NCI-H345 treated with DMSO at 0.1 percent for 48 hours (cell line): ENCODE data around the gene MADD.

Experiments used
- DNase-seq: peaks from one replicate; lab custom pipeline; 2025; ENCODE audit not compliant: unreplicated experiment; lab: John Stamatoyannopoulos, UW

MADD gene

GRCh38 chr11:47269829-47270305, at the start of gene MADD:
MADD (plus strand) TSS chr11:47270133.
- DNase-seq: peak; percentile 85

- no peak for DNase-seq
These were observed 49.5 kb upstream of the MADD start for GRCh38 chr11:47220401-47220821.

DNA sequence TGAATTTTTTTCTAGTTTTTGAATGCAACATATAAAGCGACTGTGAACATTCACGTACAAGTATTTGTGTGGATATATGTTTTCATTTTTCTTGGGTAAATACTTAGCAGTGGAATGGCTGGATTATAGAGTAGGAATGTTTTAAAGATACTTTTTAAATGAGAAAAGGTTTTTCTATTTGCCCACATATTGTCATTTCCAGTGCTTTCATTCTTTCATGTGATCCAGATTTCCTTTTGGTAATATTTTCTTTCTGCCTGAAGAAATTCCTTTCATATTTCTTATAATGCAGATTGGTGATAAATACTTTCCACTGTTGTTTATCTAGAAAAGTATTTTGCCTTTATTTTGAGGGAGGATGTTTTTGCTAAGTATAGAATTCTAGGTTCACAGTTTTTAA, 47.2 kb upstream of the MADD start:
- DNase-seq: no peak

DNA sequence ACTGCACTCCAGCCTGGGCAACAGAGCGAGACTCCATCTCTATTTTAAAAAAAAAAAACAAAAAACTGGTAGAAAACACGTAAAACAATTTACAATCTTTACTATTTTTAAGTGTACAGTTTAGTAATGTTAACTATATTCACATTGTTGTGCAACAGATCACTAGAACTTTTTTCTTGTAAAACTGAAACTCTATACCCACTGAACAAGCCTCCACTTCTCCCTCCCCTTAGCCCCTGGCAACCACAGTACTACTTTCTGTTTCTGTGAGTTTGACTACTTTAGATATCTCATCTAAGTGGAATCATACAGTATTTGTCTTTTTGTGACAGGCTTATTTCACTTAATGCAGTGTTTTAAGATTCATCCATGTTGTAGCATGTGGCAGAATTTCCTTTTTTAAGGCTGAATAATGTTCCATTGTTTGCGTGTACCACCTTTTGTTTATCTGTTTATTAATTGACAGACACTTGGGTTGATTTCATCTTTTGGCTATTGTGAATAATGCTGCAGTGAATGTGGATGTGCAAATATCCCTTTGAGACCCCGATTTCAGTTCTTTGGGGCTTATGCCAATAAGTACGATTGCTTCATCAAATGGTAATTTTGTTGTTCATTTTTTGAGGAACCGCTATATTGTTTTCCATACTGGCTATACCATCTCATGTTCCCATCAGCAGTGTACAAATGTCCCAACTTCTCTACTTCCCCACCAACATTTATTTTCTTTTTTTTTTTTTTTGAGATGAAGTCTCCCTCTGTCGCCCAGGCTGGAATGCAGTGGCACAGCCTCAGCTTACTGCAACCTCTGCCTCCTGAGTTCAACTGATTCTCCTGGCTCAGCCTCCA, 44.2 kb upstream of the MADD start:
- no peak for DNase-seq

DNA sequence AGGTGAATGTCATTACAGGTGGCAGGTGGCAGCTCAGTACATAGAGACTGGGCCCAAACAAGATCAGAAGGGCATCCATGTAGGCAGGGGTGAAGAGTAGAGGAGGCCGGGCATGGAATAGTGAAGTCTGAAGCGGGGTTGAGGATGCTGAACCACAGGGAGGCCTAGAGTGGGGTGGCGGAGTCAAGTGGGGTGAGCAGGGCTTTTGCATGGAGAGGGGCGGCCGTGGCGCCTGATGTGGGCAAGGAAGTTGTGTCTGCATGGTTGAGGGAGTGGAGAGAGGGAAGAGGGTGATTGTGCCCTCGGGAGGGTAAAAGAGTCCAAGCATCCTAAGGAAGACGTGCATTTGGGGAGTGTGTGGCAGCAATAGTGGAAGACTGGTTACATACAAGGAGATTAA, 40.8 kb upstream of the MADD start:
- no peak for DNase-seq

DNA sequence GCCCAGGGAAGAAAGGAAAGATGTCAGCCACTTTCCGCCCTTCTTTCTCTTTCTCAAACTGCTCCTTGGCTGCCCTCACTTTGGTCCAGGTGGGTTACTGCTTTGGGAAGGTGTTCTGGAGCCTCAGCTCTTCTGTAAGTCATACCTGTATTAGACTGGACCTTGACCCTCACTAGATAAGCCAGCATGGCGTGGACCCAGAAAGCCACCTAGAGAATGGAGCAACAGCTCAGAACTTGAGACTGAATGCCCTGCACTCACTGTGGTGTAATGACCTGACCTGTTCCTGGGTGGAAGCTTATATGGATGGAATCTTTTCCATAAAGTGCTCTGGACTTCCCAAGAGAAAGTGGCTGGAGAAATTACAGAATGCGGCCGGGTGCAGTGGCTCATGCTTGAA, 36.9 kb upstream of the MADD start:
- DNase-seq: no peak

- no peak for DNase-seq
These were observed 35.8 kb upstream of the MADD start for GRCh38 chr11:47233989-47234668.

DNA sequence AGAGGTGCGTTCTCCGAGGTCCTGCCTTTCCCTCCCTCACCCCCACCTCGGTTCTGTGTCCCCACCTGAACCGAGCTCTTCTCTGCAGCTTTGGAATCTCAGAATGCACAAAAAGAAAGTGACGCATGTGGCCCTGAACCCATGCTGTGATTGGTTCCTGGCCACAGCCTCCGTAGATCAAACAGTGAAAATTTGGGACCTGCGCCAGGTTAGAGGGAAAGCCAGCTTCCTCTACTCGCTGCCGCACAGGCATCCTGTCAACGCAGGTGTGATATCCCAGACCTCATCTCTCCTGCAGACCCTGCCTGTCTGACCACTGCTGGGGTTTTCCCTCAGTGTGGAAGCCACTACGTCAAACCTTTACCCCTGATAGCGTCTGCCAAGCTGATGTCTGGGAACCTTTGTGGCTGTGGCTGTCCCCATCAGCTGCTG, 35.2 kb upstream of the MADD start:
- DNase-seq: no peak

GRCh38 chr11:47235163-47235562, 34.8 kb upstream of the MADD start:
- DNase-seq: no peak

DNA sequence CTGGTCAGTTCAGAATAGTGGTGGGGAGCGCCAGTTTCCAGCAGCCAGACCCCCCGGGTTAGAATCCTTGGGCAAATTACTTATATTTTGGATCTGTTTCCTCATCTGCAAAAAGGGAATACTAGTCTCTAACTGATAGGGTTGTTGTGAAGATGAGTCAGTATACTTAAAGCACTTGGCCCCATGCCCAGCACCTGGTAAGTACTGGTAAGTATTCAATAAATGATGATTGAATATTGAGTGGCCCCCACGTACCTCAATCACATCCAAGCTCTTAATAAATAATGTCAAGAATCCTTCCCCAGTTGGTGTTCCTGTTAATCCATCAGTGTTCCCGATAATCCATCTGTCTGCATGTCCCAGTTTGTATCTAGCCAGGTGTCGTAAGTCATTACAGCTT, 33.5 kb upstream of the MADD start:
- DNase-seq: no peak

GRCh38 chr11:47239852-47240251, 30.1 kb upstream of the MADD start:
- no peak for DNase-seq

DNA sequence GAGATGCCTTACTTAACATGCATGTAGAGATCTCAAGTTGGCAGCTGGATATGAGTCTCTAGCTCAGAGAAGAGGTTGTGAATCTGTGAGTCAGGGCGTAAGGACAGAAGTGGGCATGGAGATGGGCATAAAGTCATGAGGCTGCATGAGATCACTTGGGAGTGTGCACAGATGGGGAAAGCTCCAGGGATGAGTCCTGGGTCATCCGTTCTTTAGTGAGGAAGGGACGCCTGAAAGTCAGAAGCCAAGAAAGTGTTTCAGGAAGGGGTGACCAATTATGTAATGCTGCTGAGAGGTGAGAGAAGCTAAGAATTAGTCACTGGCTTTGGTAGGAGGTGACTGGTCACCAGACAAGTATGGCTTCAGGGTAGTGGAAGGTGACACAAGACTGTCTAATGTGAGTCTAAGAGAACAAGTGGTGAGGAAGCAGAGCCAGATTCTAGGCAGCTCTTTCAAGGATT, 28.1 kb upstream of the MADD start:
- no peak for DNase-seq

DNA sequence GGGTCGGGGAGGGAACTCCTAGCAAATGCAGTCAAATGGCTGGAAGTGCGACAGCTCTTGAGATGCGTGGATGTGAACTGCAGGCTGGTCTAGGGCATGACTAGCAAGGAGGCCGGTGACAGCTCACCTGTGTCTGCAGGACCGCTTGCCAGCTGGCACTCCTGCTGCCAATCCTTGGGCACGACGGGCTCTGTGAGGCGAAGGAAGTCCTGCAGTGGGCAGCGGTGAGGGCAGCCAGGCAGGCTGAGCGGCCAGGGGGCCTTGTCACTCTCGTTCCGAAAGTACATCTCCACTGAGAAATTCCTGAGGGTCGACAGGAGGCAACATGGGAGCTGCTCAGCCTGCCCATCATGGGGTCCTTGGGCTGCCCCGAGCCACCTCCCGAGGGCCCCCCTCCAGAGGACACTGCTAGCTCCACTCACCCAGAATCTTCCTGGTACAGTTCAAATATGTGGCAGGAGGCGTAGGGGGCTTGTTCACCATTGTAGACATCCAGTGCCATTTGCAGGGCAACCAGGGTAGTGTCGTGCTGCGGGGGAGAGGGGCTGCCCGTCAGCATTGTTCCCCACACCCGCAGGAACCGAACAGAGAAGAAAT, 27.2 kb upstream of the MADD start:
- no peak for DNase-seq

GRCh38 chr11:47243454-47243853, 26.5 kb upstream of the MADD start:
- DNase-seq: no peak

GRCh38 chr11:47244448-47245350, 25.2 kb upstream of the MADD start:
- DNase-seq: no peak

DNA sequence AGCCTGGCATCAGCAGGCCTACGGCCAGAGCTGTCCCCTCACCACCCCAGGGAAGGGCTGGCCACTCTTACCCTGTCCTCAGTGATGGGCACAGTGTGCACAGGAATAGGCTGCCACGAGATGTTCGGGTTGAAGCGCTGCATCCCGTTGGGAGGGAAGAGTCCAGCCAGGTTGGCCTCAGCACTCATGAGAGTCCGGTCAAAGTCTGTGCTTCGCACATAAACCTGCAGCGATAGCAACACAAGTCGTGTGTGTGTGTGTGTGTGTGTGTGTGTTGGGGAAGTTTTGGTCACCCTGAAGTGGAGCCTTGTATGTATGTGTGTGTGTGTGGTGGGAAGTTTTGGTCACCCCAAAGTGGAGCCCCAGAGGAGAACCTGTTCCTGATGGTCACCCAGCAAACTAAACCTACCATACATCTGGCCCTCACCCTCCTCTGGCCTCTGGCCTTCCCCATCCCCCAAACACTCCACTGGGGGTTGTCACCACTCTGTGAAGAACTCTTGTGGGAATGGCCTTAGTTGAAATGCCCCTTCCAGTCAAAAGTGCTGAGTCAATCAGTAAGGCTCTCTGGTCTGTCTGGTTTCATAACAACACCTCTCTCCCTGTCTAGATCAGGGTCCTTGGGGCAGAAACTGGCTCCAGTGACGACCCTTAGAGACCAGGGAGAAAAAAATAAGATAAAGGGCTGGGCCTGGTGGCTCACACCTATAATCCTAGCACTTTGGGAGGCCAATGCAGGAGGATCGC, 24.1 kb upstream of the MADD start:
- DNase-seq: no peak

GRCh38 chr11:47247502-47247901, 22.4 kb upstream of the MADD start:
- DNase-seq: no peak

GRCh38 chr11:47248304-47248663, 21.6 kb upstream of the MADD start:
- DNase-seq: no peak

- peak; percentile 74 for DNase-seq
These were observed 21.1 kb upstream of the MADD start, which contains the start of gene ACP2 for GRCh38 chr11:47248664-47249377. ACP2 (minus strand) TSS chr11:47248814; CDS start chr11:47248789, 25 bp downstream.

- no peak for DNase-seq
These were observed 20.6 kb upstream of the MADD start for GRCh38 chr11:47249378-47249715.
